ENCODE measurements around the gene GRIA4. TPM values are rescaled to one million over a fixed set of nuclear protein-coding genes. Genes with fewer than 3 reads are reported as not detected.

The GRIA4 gene
- total and polyA plus RNA-seq, 2 of the 13 experiments (the other 11 are each of a cell fraction or from before 2014, with no cell fraction given), result not detected

DNA sequence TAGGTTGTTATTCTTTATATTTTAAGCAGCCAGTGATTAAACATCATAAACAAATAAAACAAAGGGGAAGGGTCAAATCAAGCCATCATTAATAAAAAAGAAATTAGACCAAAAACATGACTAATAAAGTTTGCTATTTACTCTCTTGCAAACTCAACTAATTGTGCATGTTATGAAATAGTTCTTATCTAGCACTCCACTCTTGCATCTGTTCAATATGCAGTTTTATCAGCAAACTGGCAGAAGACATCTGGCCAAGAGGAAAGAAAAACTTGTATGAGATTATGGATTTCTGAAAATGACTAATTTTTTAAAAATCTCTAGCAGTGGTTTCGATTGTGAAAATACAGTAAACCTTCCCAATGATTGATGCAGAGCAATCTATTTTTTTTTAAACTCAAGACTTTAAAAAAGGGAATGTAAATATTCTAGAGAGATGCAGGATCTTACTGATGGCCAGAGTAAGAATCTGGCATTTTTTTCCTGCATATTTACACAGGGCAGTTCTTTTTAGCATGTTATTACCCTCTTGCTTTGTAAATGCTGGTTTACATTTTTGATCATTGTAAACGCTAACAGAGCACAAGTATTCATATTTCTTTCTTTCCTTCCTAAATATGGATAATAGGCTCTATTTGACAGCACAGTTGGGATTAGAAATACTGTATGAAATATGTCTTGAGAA lies 83.3 kb downstream of the GRIA4 start:
- Histone ChIP-seq H3K27me3 (ENCODE audit: control insufficient read depth in 1 of 2, insufficient read depth in 2 of 2, low read length in 2 of 2) (no peaks in the 10 kb centered on the region), H3K4me1 (ENCODE audit: insufficient read depth, low read length) (no peaks in the 10 kb centered on the region), H3K9me3 (ENCODE audit: low read length) (no peaks in the 10 kb centered on the region), H3K9ac (ENCODE audit: insufficient read depth, low read depth, low read length) (no peak overlapping the region), H3K27ac (ENCODE audit: extremely low read length, insufficient read depth, low read length) (no peak overlapping the region), H4K20me1 (ENCODE audit: insufficient read depth, low read length) (no peaks in the 10 kb centered on the region), H2AFZ (ENCODE audit: low read length) (no peak overlapping the region), H3K4me3 (replicated peaks in 1 of 3; ENCODE audit: insufficient read depth in 1 of 3, low read depth in 2 of 3, low read length in 3 of 3) (no peak overlapping the region), H3K79me2 (ENCODE audit: insufficient read depth, low read length) (no peaks in the 10 kb centered on the region), H3K4me2 (ENCODE audit: low read depth, low read length) (no peak overlapping the region), H3K36me3 (replicated peaks in 1 of 2; ENCODE audit: control insufficient read depth in 1 of 2, insufficient read depth in 2 of 2, low read length in 2 of 2) (no peaks in the 10 kb centered on the region)
- DNase-seq (ENCODE audit: low spot score), result no peak
- WGBS (ENCODE audit: low lambda C conversion rate), result 0% methylated on average over 2 of the region's 2 CpGs
- TF ChIP-seq, protein P1, sequence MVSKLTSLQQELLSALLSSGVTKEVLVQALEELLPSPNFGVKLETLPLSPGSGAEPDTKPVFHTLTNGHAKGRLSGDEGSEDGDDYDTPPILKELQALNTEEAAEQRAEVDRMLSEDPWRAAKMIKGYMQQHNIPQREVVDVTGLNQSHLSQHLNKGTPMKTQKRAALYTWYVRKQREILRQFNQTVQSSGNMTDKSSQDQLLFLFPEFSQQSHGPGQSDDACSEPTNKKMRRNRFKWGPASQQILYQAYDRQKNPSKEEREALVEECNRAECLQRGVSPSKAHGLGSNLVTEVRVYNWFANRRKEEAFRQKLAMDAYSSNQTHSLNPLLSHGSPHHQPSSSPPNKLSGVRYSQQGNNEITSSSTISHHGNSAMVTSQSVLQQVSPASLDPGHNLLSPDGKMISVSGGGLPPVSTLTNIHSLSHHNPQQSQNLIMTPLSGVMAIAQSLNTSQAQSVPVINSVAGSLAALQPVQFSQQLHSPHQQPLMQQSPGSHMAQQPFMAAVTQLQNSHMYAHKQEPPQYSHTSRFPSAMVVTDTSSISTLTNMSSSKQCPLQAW (CRISPR knock-in tag; IDR thresholded peaks at IDR 0.05), result no peak
- no peak for TF ChIP-seq RARG (CRISPR knock-in tag; IDR thresholded peaks at IDR 0.05; ENCODE audit: low read depth)
- no peak for TF ChIP-seq HIVEP1 (CRISPR knock-in tag; IDR thresholded peaks at IDR 0.05)
- TF ChIP-seq ZSCAN20 (CRISPR knock-in tag; IDR thresholded peaks at IDR 0.05; ENCODE audit: borderline replicate concordance), result no peak
- TF ChIP-seq, protein P2, sequence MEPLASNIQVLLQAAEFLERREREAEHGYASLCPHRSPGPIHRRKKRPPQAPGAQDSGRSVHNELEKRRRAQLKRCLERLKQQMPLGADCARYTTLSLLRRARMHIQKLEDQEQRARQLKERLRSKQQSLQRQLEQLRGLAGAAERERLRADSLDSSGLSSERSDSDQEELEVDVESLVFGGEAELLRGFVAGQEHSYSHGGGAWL (CRISPR knock-in tag; IDR thresholded peaks at IDR 0.05), result no peak
- no peak for TF ChIP-seq SMAD3 (CRISPR knock-in tag; IDR thresholded peaks at IDR 0.05)
- no peak for TF ChIP-seq NKX3-1 (CRISPR knock-in tag; IDR thresholded peaks at IDR 0.05)
- no peak for TF ChIP-seq FOXO1 (CRISPR knock-in tag; IDR thresholded peaks at IDR 0.05)
- ATAC-seq, result no peak
- POLR2A ChIA-PET, result no interaction called here
- no peak for FAIRE-seq
- CTCF ChIA-PET (ENCODE audit: low intra/inter-chr PET ratio, low total read pairs), result no interaction called here
- no TSS peak for BruUV-seq (replicated peaks)
- intact Hi-C loops (cut with micrococcal nuclease; ENCODE audit: unreplicated experiment), result no loop called here
- in situ Hi-C loops (cut with HindIII; ENCODE audit: extremely low pct_ligation_motif_present, low pct_unique_long_range_greater_than_20kb), result no loop called here
